Liver (tissue), 9 donors: Measurements from ENCODE around the gene IP6K1. TPM values are rescaled to one million over a fixed set of nuclear protein-coding genes. Genes with fewer than 3 reads are reported as not detected.

Source experiments
- DNase-seq: peaks from one replicate; pipeline ENCODE4 v3.0.0-alpha.2; 2017; ENCODE audit warnings: low spot score
- H3K27ac ChIP-seq, 2 donors: one replicate each; pipeline ENCODE4 v1.7.0; 2013; ENCODE audit warnings: inconsistent platforms in 2 of 2, low read length in 2 of 2, control low read depth in 1 of 2, low read depth in 1 of 2, mild to moderate bottlenecking in 1 of 2
- H3K27me3 ChIP-seq, 4 donors: one replicate each; pipeline versions ENCODE4 v1.6.1 to v1.7.0; 2013; ENCODE audit warnings: low read length in 3 of 4, inconsistent platforms in 1 of 4, mild to moderate bottlenecking in 1 of 4, moderate library complexity in 1 of 4; ENCODE audit not compliant: control insufficient read depth in 4 of 4, insufficient read depth in 4 of 4
- H3K36me3 ChIP-seq, 4 donors: one replicate each; pipeline versions ENCODE4 v1.6.1 to v1.7.0; 2013; ENCODE audit warnings: low read length in 3 of 4, mild to moderate bottlenecking in 3 of 4, low read depth in 1 of 4, moderate library complexity in 1 of 4; ENCODE audit not compliant: control insufficient read depth in 4 of 4, insufficient read depth in 3 of 4
- H3K4me1 ChIP-seq, 4 donors: one replicate each; pipeline versions ENCODE4 v1.6.1 to v1.7.0; 2013; ENCODE audit warnings: low read length in 3 of 4, mild to moderate bottlenecking in 3 of 4, moderate library complexity in 1 of 4; ENCODE audit not compliant: control insufficient read depth in 4 of 4, insufficient read depth in 4 of 4
- H3K4me3 ChIP-seq, 3 donors: one replicate each; pipeline versions ENCODE4 v1.6.1 to v1.7.0; 2013; ENCODE audit warnings: low read length in 3 of 3, control low read depth in 1 of 3, low read depth in 1 of 3, mild to moderate bottlenecking in 1 of 3
- H3K9ac ChIP-seq, 2 donors: one replicate each; pipeline ENCODE4 v1.7.0; 2013; ENCODE audit warnings: low read length in 2 of 2, mild to moderate bottlenecking in 2 of 2, moderate library complexity in 2 of 2, control low read depth in 1 of 2, low read depth in 1 of 2
- H3K9me3 ChIP-seq, 4 donors: one replicate each; pipeline versions ENCODE4 v1.6.1 to v1.7.0; 2013; ENCODE audit warnings: low read length in 3 of 4; ENCODE audit not compliant: control insufficient read depth in 4 of 4
- EGR1 ChIP-seq, 2 donors: IDR thresholded peaks; 2 replicates each; pipeline ENCODE4 v1.6.1; 2016 to 2018; ENCODE audit warnings: antibody characterized with exemption in 2 of 2, low read depth in 2 of 2
- FOXA1 ChIP-seq: IDR thresholded peaks from 2 replicates; pipeline ENCODE4 v1.6.1; 2016; ENCODE audit warnings: antibody characterized with exemption
- FOXA2 ChIP-seq: IDR thresholded peaks from 2 replicates; pipeline ENCODE4 v1.6.1; 2016; ENCODE audit warnings: antibody characterized with exemption
- GABPA ChIP-seq, 2 donors: IDR thresholded peaks in 1 of 2; conservative IDR thresholded peaks in 1 of 2; 2 replicates each; pipeline ENCODE4 v1.6.1; 2016; ENCODE audit warnings: antibody characterized with exemption in 2 of 2, mild to moderate bottlenecking in 1 of 2, moderate library complexity in 1 of 2
- HNF4A ChIP-seq, 2 donors: conservative IDR thresholded peaks; 2 replicates each; pipeline ENCODE4 v1.6.1; 2016; ENCODE audit warnings: antibody characterized with exemption in 2 of 2, mild to moderate bottlenecking in 2 of 2
- HNF4G ChIP-seq: IDR thresholded peaks from 2 replicates; pipeline ENCODE4 v1.6.1; 2016; ENCODE audit warnings: antibody characterized with exemption
- JUND ChIP-seq, 2 donors: IDR thresholded peaks; 2 replicates each; pipeline ENCODE4 v1.6.1; 2016; ENCODE audit warnings: antibody characterized with exemption in 2 of 2
- NR2F2 ChIP-seq: IDR thresholded peaks from 2 replicates; pipeline ENCODE4 v1.6.1; 2016; ENCODE audit warnings: antibody characterized with exemption
- RAD21 ChIP-seq, 2 donors: IDR thresholded peaks; 2 replicates each; pipeline ENCODE4 v1.6.1; 2016; ENCODE audit warnings: antibody characterized with exemption in 2 of 2, mild to moderate bottlenecking in 2 of 2
- RXRA ChIP-seq, 2 donors: IDR thresholded peaks; 2 replicates each; pipeline ENCODE4 v1.6.1; 2017 to 2018; ENCODE audit warnings: antibody characterized with exemption in 2 of 2, mild to moderate bottlenecking in 1 of 2
- SP1 ChIP-seq: IDR thresholded peaks from 2 replicates; pipeline ENCODE4 v1.6.1; 2018; ENCODE audit warnings: antibody characterized with exemption, mild to moderate bottlenecking
- TAF1 ChIP-seq: conservative IDR thresholded peaks from 2 replicates; pipeline ENCODE4 v1.6.1; 2016; ENCODE audit warnings: antibody characterized with exemption, mild to moderate bottlenecking
- YY1 ChIP-seq: IDR thresholded peaks from 2 replicates; pipeline ENCODE4 v1.6.1; 2016; ENCODE audit warnings: antibody characterized with exemption, mild to moderate bottlenecking
- WGBS: extraction: QIAGEN DNeasy Blood & Tissue Kit; methylation state at CpG from one replicate; pipeline ENCODE4 v1.1.7; 2013; 5-methylcytosine and 5-hydroxymethylcytosine counted together
- polyA plus RNA-seq, 2 donors: library from polyadenylated mRNA; stranded (reverse) in 1 of 2; unstranded in 1 of 2; fragments of 200-250 nt in 1 of 2; fragments of >200 nt in 1 of 2; fragmentation: Nextera tagmentation in 1 of 2; extraction: Ambion mirVana in 1 of 2; gene quantifications; one replicate each; pipeline versions ENCODE4 v1.2.1 to v1.2.3, GENCODE V29; 2013 to 2015
- total RNA-seq, 2 donors: library from RNA; depleted of rRNA; stranded (reverse); fragments of >200 nt; gene quantifications; one replicate each; pipeline ENCODE4 v1.2.3, GENCODE V29; 2014
- TF ChIP-seq, protein P1 (sequence below): fragments of 150-350 bp; IDR thresholded peaks from 2 replicates; pipeline ENCODE4 v1.5.1; 2017; ENCODE audit warnings: improper control_type of control experiment, low read depth, low read length; ENCODE audit not compliant: missing input control
- TF ChIP-seq, protein P2 (sequence below): IDR thresholded peaks from 2 replicates; pipeline ENCODE4 v1.6.1; 2016; ENCODE audit warnings: antibody characterized with exemption
- TF ChIP-seq, protein P3 (sequence below): IDR thresholded peaks from 2 replicates; pipeline ENCODE4 v1.6.1; 2016; ENCODE audit warnings: antibody characterized with exemption
- TF ChIP-seq, protein P4 (sequence below): IDR thresholded peaks from 2 replicates; pipeline ENCODE4 v1.6.1; 2016; ENCODE audit warnings: antibody characterized with exemption
- TF ChIP-seq, protein P5 (sequence below): IDR thresholded peaks from 2 replicates; pipeline ENCODE4 v1.6.1; 2016; ENCODE audit warnings: antibody characterized with exemption, mild to moderate bottlenecking
- donor health status: healthy.
- donor health status: healthy.
- donor health status: healthy.
- donor health status: healthy.
- donor health status: healthy.

Gene IP6K1
- total and polyA plus RNA-seq, 4 donors: 6.6 to 32.3 (median 18.1) TPM

DNA sequence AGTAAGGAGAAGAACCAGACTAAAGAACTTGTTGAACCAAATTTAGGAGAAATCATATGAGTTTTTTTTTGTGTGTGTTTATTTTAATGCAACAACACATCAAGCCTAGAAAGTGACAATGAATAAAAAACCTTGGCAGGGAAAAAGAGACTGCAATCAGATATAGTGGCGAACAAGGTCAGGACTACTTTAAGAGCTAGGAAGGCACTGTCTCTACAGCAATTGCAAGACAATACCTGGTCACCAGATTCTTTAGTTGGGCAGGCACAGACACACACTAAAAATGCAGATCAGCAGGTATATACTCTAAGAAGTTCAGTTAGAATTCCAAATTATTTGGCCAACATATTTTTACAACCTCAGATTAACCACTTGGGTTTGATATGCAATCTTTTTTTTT, 31.8 kb downstream of the IP6K1 start:
- Histone ChIP-seq H3K9me3 (no peaks in the 10 kb centered on the region), H3K27ac (no peak overlapping the region), H3K27me3 (no peaks in the 10 kb centered on the region), H3K9ac (no peak overlapping the region), H3K4me1 (peaks cover 0 to 2% (median 1%) of the 10 kb centered on the region in 4 donors), H3K4me3 (no peak overlapping the region), H3K36me3 (peaks cover 0 to under 1% (median 0%) of the 10 kb centered on the region in 4 donors)
- 96% methylated on average over 1 of the region's 1 CpG for WGBS
- no peak for DNase-seq
- TF ChIP-seq, protein P1, sequence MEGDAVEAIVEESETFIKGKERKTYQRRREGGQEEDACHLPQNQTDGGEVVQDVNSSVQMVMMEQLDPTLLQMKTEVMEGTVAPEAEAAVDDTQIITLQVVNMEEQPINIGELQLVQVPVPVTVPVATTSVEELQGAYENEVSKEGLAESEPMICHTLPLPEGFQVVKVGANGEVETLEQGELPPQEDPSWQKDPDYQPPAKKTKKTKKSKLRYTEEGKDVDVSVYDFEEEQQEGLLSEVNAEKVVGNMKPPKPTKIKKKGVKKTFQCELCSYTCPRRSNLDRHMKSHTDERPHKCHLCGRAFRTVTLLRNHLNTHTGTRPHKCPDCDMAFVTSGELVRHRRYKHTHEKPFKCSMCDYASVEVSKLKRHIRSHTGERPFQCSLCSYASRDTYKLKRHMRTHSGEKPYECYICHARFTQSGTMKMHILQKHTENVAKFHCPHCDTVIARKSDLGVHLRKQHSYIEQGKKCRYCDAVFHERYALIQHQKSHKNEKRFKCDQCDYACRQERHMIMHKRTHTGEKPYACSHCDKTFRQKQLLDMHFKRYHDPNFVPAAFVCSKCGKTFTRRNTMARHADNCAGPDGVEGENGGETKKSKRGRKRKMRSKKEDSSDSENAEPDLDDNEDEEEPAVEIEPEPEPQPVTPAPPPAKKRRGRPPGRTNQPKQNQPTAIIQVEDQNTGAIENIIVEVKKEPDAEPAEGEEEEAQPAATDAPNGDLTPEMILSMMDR: no peak
- TF ChIP-seq, protein P2, sequence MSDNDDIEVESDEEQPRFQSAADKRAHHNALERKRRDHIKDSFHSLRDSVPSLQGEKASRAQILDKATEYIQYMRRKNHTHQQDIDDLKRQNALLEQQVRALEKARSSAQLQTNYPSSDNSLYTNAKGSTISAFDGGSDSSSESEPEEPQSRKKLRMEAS: no peak
- TF ChIP-seq NR2F2: no peak

DNA sequence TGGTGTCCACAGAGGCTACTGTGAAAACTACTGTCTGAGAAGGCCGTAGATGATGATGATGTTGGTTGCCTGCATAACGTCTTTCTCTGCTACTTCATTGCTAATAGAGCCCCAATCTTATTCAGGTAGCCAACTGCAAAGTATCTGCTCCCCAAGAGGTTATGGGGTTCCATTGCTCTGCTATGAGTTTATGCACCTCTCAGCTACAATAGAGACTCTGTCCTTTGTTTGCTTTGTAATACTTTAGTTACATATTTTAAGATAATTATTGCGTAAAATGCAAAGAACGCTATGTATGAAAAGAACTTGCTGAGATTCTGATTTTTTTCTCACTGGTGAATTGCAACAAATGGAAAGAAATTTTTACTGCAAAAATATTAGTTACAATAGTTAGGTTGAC, 34.8 kb downstream of the IP6K1 start:
- Histone ChIP-seq H3K27me3 (no peaks in the 10 kb centered on the region), H3K36me3 (peaks cover 0 to 5% (median 2%) of the 10 kb centered on the region in 4 donors), H3K4me1 (peaks cover 0 to 2% (median 1%) of the 10 kb centered on the region in 4 donors), H3K9ac (no peak overlapping the region), H3K27ac (no peak overlapping the region), H3K9me3 (no peaks in the 10 kb centered on the region), H3K4me3 (no peak overlapping the region)
- WGBS: 93% methylated on average over 4 of the region's 4 CpGs
- TF ChIP-seq JUND (IDR thresholded peaks at IDR 0.05): no peak
- TF ChIP-seq FOXA1: no peak
- TF ChIP-seq, protein P3, sequence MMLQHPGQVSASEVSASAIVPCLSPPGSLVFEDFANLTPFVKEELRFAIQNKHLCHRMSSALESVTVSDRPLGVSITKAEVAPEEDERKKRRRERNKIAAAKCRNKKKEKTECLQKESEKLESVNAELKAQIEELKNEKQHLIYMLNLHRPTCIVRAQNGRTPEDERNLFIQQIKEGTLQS: no peak
- no peak for TF ChIP-seq RXRA (IDR thresholded peaks at IDR 0.05)
- TF ChIP-seq, protein P4, sequence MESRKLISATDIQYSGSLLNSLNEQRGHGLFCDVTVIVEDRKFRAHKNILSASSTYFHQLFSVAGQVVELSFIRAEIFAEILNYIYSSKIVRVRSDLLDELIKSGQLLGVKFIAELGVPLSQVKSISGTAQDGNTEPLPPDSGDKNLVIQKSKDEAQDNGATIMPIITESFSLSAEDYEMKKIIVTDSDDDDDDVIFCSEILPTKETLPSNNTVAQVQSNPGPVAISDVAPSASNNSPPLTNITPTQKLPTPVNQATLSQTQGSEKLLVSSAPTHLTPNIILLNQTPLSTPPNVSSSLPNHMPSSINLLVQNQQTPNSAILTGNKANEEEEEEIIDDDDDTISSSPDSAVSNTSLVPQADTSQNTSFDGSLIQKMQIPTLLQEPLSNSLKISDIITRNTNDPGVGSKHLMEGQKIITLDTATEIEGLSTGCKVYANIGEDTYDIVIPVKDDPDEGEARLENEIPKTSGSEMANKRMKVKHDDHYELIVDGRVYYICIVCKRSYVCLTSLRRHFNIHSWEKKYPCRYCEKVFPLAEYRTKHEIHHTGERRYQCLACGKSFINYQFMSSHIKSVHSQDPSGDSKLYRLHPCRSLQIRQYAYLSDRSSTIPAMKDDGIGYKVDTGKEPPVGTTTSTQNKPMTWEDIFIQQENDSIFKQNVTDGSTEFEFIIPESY: no peak
- TF ChIP-seq, protein P5, sequence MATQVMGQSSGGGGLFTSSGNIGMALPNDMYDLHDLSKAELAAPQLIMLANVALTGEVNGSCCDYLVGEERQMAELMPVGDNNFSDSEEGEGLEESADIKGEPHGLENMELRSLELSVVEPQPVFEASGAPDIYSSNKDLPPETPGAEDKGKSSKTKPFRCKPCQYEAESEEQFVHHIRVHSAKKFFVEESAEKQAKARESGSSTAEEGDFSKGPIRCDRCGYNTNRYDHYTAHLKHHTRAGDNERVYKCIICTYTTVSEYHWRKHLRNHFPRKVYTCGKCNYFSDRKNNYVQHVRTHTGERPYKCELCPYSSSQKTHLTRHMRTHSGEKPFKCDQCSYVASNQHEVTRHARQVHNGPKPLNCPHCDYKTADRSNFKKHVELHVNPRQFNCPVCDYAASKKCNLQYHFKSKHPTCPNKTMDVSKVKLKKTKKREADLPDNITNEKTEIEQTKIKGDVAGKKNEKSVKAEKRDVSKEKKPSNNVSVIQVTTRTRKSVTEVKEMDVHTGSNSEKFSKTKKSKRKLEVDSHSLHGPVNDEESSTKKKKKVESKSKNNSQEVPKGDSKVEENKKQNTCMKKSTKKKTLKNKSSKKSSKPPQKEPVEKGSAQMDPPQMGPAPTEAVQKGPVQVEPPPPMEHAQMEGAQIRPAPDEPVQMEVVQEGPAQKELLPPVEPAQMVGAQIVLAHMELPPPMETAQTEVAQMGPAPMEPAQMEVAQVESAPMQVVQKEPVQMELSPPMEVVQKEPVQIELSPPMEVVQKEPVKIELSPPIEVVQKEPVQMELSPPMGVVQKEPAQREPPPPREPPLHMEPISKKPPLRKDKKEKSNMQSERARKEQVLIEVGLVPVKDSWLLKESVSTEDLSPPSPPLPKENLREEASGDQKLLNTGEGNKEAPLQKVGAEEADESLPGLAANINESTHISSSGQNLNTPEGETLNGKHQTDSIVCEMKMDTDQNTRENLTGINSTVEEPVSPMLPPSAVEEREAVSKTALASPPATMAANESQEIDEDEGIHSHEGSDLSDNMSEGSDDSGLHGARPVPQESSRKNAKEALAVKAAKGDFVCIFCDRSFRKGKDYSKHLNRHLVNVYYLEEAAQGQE: no peak
- no peak for TF ChIP-seq FOXA2
- no peak for TF ChIP-seq EGR1 (IDR thresholded peaks at IDR 0.05; ENCODE audit: low read depth in 2 of 2)
- TF ChIP-seq, protein P1: no peak
- no peak for TF ChIP-seq RAD21 (IDR thresholded peaks at IDR 0.05)
- no peak for TF ChIP-seq GABPA (IDR thresholded peaks at IDR 0.05 in 1 of 2, conservative IDR thresholded peaks at IDR 0.05 in 1 of 2)
- TF ChIP-seq HNF4A (conservative IDR thresholded peaks at IDR 0.05): no peak
- TF ChIP-seq, protein P2: no peak
- no peak for TF ChIP-seq SP1
- TF ChIP-seq YY1: no peak
- TF ChIP-seq HNF4G: no peak
- TF ChIP-seq TAF1: no peak
- no peak for DNase-seq
